ENCODE measurements around the gene TTC14.

TTC14 gene

DNA sequence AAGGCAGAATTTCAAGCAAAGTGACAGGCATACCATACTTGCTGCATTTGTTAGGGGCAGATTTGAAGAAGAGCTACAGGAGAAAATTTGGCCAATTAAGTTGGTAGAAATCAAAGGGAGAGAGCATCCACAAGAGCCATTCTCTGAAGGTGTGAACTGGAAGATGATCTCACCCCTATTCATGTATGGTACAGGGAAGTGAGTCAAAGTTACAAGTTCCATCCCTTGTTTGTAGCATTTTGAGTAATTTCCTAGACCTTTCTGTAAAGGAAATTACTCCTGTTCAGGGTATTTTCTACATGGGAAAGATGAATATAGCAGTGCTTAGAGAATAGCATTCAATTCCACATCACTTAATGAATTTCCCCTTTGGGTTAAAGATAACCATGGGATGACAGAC is 28.4 kb downstream of the TTC14 start:
- no peak for DNase-seq (ENCODE audit: low spot score)

DNA sequence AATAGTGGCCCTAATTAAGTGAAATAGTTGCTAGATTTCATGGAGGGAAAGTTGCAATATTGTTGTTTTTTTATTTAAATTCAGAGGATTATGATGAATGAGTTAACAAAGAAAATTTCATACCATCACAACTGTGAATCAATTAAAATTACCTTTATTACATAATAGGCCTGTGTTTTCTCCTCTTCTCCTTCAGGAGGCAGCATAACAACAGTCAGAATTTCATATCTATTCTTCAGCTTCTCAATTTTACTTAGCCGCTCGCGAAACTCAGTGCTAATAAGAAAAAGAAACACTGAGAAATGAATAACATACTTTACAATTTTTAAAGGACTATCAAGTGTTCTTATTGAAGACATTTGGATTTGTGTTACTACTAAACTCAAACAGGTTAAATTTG is 29.4 kb downstream of the TTC14 start:
- DNase-seq (ENCODE audit: low spot score), result no peak

DNA sequence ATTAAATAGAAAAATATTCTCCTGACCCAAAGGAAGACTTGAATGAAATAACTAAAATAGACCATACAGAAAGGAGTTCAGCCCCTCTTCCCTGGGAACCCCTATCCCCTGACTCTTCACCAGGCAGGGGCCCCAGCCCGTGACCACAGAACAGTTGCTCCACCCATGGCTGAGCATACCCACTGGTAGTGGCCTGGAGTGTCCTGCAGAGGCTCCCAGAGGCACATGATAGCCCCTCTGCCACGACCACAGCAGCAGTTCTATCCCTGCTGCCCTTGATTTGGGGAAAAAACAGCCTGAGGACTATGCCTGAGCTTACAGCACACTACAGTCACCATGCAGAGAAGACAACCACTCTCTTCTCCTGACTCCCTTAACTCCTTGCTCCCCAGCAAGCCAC is 31.8 kb downstream of the TTC14 start:
- no peak for DNase-seq (ENCODE audit: low spot score)

DNA sequence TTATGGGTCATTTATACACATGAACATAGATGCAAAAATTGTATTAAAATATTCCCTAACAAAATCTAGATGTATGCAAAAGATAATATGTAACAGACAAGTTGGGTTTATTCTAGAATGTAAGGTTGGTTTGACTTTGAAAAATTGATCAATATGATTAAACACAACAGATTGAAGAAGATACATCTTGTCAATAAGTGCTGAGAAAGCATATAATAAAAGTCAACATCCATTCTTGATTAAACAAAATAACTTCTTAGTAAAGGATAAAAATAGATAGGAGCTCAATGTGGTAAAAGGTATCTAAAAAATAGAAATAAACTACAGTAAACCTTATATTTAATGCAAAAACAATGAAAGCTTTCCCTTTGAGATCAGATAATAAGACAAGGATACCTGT is 39.0 kb downstream of the TTC14 start:
- no peak for DNase-seq (ENCODE audit: low spot score)

DNA sequence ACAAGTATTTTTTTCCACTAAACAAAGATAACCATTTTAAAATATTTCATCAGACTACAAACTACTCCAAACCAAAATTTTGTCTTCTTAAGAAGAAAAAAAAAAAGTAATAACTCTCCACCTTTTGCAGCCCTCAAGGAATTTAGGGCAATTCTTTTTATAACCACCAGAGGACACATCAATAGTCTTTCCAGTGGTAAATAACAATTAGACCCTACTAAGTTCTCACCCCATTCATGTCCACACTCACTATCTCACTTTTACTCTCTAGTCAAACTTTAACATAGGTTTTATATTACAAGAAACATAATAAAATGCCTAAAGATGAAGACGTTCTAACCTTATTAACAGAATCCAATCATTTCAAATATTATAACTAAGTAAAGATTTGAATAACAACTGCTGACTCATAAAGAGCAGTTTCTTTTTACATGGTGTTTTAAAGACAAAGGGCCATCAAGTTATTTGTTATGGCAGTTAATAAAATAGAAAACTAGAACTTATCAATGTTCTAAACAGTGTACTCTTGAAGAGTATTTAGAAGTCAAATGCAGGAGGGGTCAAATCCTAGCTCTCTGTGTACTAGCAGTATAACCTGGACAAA is 44.3 kb downstream of the TTC14 start:
- no peak for DNase-seq (ENCODE audit: low spot score)

DNA sequence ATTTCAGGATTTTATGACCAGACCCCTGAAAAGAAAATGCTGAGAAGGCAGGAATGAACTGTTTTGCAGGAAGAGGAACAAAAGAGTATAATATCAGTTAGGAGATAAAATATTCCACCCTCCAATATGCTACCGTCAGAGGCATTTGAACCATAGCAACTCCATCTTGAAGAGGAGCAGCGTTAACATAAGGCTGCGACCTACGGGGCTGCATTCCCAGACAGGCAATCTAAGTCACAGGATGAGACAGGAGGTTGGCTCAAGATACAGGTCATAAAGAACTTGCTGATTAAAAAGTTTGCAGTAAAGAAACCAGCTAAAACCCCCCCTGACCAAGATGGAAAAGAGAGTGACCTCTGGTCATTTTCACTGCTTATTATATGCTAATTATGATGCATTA is 54.4 kb downstream of the TTC14 start:
- DNase-seq (ENCODE audit: low spot score), result no peak

DNA sequence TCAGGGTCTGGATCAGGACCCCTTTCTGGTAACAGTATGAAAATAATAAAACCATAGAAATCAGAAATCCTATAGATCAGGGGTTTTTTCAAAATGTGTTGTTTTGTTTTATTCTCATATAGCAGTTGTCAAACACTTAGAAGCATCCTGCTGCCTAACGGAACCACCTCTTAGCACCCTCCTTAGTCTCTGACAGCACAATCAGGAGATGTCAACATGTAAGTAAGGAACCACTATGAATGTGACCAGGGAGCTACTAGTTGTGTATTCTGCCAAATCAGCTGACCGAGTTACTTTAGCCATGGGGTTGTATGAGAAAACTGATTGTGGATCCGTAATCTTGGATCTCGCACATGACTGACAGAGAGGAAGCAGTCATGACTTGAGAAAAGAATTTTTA is 55.1 kb downstream of the TTC14 start:
- DNase-seq (ENCODE audit: low spot score), result no peak

Data from hematopoietic multipotent progenitor cell treated with erythropoietin and hydrocortisone succinate and interleukin-3 and kit ligand, for 17 days (in vitro differentiated cells).